Suprapubic skin (tissue), 4 donors: ENCODE data around the gene KRT9.

ENCODE experiments used
- EP300 ChIP-seq: sonication (generic); formaldehyde crosslinking; IDR thresholded peaks from one replicate; pipeline ENCODE4 v1.6.1; 2017; ENCODE audit warnings: antibody characterized with exemption
- POLR2A ChIP-seq, 2 donors: fragments of 450-650 bp; IDR thresholded peaks; one replicate each; pipeline ENCODE4 v1.6.1; 2017; ENCODE audit warnings: antibody characterized with exemption in 2 of 2, mild to moderate bottlenecking in 2 of 2, moderate library complexity in 2 of 2
- POLR2AphosphoS5 ChIP-seq, 3 donors: sonication (generic); formaldehyde crosslinking; IDR thresholded peaks; one replicate each; pipeline ENCODE4 v1.6.1; 2017; ENCODE audit warnings: antibody characterized with exemption in 3 of 3
- TF ChIP-seq, protein P1 (sequence below), 2 donors: fragments of 200-600 bp in 1 of 2; fragments of 450-650 bp in 1 of 2; sonication (generic) in 1 of 2; IDR thresholded peaks; one replicate each; pipeline ENCODE4 v1.5.1; 2016 to 2019; ENCODE audit warnings: antibody characterized with exemption in 2 of 2, mild to moderate bottlenecking in 1 of 2, moderate library complexity in 1 of 2

GRCh38 chr17:41556306-41556705, 15.6 kb downstream of the KRT9 start:
- TF ChIP-seq EP300 (no peak), POLR2A (IDR thresholded peaks at IDR 0.05) (no peak), POLR2AphosphoS5 (IDR thresholded peaks at IDR 0.05) (no peak)
- TF ChIP-seq, protein P1, sequence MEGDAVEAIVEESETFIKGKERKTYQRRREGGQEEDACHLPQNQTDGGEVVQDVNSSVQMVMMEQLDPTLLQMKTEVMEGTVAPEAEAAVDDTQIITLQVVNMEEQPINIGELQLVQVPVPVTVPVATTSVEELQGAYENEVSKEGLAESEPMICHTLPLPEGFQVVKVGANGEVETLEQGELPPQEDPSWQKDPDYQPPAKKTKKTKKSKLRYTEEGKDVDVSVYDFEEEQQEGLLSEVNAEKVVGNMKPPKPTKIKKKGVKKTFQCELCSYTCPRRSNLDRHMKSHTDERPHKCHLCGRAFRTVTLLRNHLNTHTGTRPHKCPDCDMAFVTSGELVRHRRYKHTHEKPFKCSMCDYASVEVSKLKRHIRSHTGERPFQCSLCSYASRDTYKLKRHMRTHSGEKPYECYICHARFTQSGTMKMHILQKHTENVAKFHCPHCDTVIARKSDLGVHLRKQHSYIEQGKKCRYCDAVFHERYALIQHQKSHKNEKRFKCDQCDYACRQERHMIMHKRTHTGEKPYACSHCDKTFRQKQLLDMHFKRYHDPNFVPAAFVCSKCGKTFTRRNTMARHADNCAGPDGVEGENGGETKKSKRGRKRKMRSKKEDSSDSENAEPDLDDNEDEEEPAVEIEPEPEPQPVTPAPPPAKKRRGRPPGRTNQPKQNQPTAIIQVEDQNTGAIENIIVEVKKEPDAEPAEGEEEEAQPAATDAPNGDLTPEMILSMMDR (IDR thresholded peaks at IDR 0.05): no peak
